ENCODE measurements around the gene LIN9.

GRCh38 chr1:226349081-226349480 is 40.1 kb upstream of the LIN9 start:
- TF ChIP-seq ZNF274 (IDR thresholded peaks at IDR 0.05; ENCODE audit: low read depth, low read length) (no peak), SUZ12 (IDR thresholded peaks at IDR 0.05; ENCODE audit: extremely low read depth, insufficient read depth, insufficient read length) (no peak), YY1 (IDR thresholded peaks at IDR 0.05; ENCODE audit: insufficient read depth, insufficient read length) (no peak)

All from NT2/D1 (cell line).